Erythroblast (primary cell): Measurements from ENCODE around the gene OR2G6.
"Not testable (repeated sequence)": the region's sequence is repeated elsewhere in the genome, so short reads cannot be mapped to it uniquely, and the experiment has no call there.

Experiments used
- GATA1 ChIP-seq: IDR thresholded peaks from 2 replicates; pipeline ENCODE4 v1.6.1; 2011; ENCODE audit warnings: low read depth, mild to moderate bottlenecking, control low read depth, low read length, moderate library complexity
- POLR2A ChIP-seq: IDR thresholded peaks from 2 replicates; pipeline ENCODE4 v1.6.1; 2011; ENCODE audit warnings: mild to moderate bottlenecking, low read length

- TF ChIP-seq POLR2A, GATA1: not testable (repeated sequence)
Observed at GRCh38 chr1:248488289-248488688, 19.6 kb upstream of the OR2G6 start, which contains the start of gene OR2T5.
